ENCODE measurements around the gene CHRNA4. TPM values are rescaled to one million over a fixed set of nuclear protein-coding genes. Genes with fewer than 3 reads are reported as not detected.

CHRNA4 gene
- polyA plus RNA-seq, 1 of the 3 experiments (the other 2 are of a cell fraction): not detected

- no peaks in the 10 kb centered on the region for H3K9me3 ChIP-seq
- no peak overlapping the region for H3K27ac ChIP-seq (ENCODE audit: low read depth in 2 of 2, low read length in 1 of 2)
- TF ChIP-seq TEAD4 (IDR thresholded peaks at IDR 0.05; ENCODE audit: borderline replicate concordance, insufficient read depth) (no peak), JUND (IDR thresholded peaks at IDR 0.05) (no peak), ZBTB33 (IDR thresholded peaks at IDR 0.05; ENCODE audit: borderline replicate concordance, low read depth) (no peak), MEF2A (IDR thresholded peaks at IDR 0.05; ENCODE audit: borderline replicate concordance, low read depth) (no peak), CHD2 (IDR thresholded peaks at IDR 0.05; ENCODE audit: low read length, partially characterized antibody) (no peak), EP300 (IDR thresholded peaks at IDR 0.05; ENCODE audit: borderline replicate concordance in 1 of 2, low read depth in 1 of 2, low read length in 1 of 2) (no peak), MXI1 (IDR thresholded peaks at IDR 0.05; ENCODE audit: low read depth, low read length) (no peak), POLR2AphosphoS5 (IDR thresholded peaks at IDR 0.05; ENCODE audit: low read depth, low read length) (no peak), GATA2 (CRISPR knock-in tag; IDR thresholded peaks at IDR 0.05) (no peak), NFIC (IDR thresholded peaks at IDR 0.05; ENCODE audit: borderline replicate concordance) (no peak), ELF1 (IDR thresholded peaks at IDR 0.05) (no peak), FOXM1 (IDR thresholded peaks at IDR 0.05; ENCODE audit: low read depth) (no peak), GABPA (IDR thresholded peaks at IDR 0.05; ENCODE audit: low read depth) (no peak), EZH2phosphoT487 (IDR thresholded peaks at IDR 0.05; ENCODE audit: borderline replicate concordance, low read depth) (no peak)
- TF ChIP-seq, protein P1, sequence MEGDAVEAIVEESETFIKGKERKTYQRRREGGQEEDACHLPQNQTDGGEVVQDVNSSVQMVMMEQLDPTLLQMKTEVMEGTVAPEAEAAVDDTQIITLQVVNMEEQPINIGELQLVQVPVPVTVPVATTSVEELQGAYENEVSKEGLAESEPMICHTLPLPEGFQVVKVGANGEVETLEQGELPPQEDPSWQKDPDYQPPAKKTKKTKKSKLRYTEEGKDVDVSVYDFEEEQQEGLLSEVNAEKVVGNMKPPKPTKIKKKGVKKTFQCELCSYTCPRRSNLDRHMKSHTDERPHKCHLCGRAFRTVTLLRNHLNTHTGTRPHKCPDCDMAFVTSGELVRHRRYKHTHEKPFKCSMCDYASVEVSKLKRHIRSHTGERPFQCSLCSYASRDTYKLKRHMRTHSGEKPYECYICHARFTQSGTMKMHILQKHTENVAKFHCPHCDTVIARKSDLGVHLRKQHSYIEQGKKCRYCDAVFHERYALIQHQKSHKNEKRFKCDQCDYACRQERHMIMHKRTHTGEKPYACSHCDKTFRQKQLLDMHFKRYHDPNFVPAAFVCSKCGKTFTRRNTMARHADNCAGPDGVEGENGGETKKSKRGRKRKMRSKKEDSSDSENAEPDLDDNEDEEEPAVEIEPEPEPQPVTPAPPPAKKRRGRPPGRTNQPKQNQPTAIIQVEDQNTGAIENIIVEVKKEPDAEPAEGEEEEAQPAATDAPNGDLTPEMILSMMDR (IDR thresholded peaks at IDR 0.05): no peak
- TF ChIP-seq, protein P2, sequence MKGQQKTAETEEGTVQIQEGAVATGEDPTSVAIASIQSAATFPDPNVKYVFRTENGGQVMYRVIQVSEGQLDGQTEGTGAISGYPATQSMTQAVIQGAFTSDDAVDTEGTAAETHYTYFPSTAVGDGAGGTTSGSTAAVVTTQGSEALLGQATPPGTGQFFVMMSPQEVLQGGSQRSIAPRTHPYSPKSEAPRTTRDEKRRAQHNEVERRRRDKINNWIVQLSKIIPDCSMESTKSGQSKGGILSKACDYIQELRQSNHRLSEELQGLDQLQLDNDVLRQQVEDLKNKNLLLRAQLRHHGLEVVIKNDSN (IDR thresholded peaks at IDR 0.05; ENCODE audit: borderline replicate concordance, low read depth): no peak
- no peaks in the 10 kb centered on the region for H3K4me1 ChIP-seq (ENCODE audit: control insufficient read depth in 1 of 2, insufficient read depth in 2 of 2, low read depth in 1 of 2, low read length in 1 of 2)
- no peaks in the 10 kb centered on the region for H3F3A ChIP-seq (replicated peaks; ENCODE audit: insufficient read depth)
- no peaks in the 10 kb centered on the region for H3K79me2 ChIP-seq (ENCODE audit: insufficient read depth)
- no peaks in the 10 kb centered on the region for H3K27me3 ChIP-seq (ENCODE audit: insufficient read depth)
- H2AFZ ChIP-seq (ENCODE audit: low read depth): no peak overlapping the region
- no peak overlapping the region for H3K4me2 ChIP-seq
- H3K9me2 ChIP-seq: no peaks in the 10 kb centered on the region
- no peaks in the 10 kb centered on the region for H3K36me3 ChIP-seq (replicated peaks in 1 of 2; ENCODE audit: control insufficient read depth in 1 of 2, insufficient read depth in 2 of 2, low read length in 1 of 2)
- POLR2A ChIA-PET: no interaction called here
- no peaks in the 10 kb centered on the region for H4K20me1 ChIP-seq (ENCODE audit: insufficient read depth)
- DNase-seq: no peak
- no peak overlapping the region for H3K4me3 ChIP-seq (ENCODE audit: low read depth in 2 of 2, low read length in 1 of 2)
- H3K9ac ChIP-seq: no peak overlapping the region
- 62% methylated on average over 12 of the region's 12 CpGs for WGBS (ENCODE audit: low lambda C conversion rate)
- CTCF ChIA-PET: interaction anchor here (1.3 to 1.6 kb wide), 2 partner anchors 8 to 29 kb away, joined by 3 to 4 read pairs; no protein-coding TSS in a partner anchor
These were observed 23.2 kb downstream of the CHRNA4 start for GRCh38 chr20:63337786-63338420.

Measured in SK-N-SH (cell line).